GM23338 (cell line): ENCODE results near the gene KCNMB2. TPM values are rescaled to one million over a fixed set of nuclear protein-coding genes. Genes with fewer than 3 reads are reported as not detected.

Experiments used
- ATAC-seq: fragments of 200-7000 bp; cut with Tn5 transposase; 3 replicates; pipeline ENCODE4 v1.9.1; 2020
- DNase-seq: peaks from one replicate; pipeline ENCODE4 v3.0.0-alpha.2; 2015; ENCODE audit warnings: low spot score
- H2AFZ ChIP-seq: fragments of 200-600 bp; sonication (generic); 2 replicates; pipeline ENCODE4 v1.8.0; 2016; ENCODE audit warnings: antibody characterized with exemption, mild to moderate bottlenecking, moderate library complexity
- H3F3A ChIP-seq: fragments of 200-600 bp; sonication (generic); replicated peaks from 2 replicates; pipeline ENCODE4 v1.8.0; 2017; ENCODE audit warnings: antibody characterized with exemption, mixed run types, low read depth
- H3K27ac ChIP-seq: fragments of 200-600 bp; sonication (generic); 2 replicates; pipeline ENCODE4 v1.6.1; 2016; ENCODE audit warnings: low read depth
- H3K27me3 ChIP-seq: fragments of 200-600 bp; sonication (generic); 2 replicates; pipeline ENCODE4 v1.8.0; 2016; ENCODE audit warnings: mild to moderate bottlenecking, mixed run types, moderate library complexity; ENCODE audit not compliant: insufficient read depth
- H3K36me3 ChIP-seq: fragments of 200-600 bp; sonication (generic); 2 replicates; pipeline ENCODE4 v1.8.0; 2016; ENCODE audit warnings: mild to moderate bottlenecking; ENCODE audit not compliant: insufficient read depth
- H3K4me1 ChIP-seq: fragments of 200-600 bp; sonication (generic); 2 replicates; pipeline ENCODE4 v1.8.0; 2016; ENCODE audit warnings: mild to moderate bottlenecking, moderate library complexity; ENCODE audit not compliant: insufficient read depth
- H3K4me2 ChIP-seq: fragments of 200-600 bp; sonication (generic); 2 replicates; pipeline ENCODE4 v1.7.1; 2017; ENCODE audit warnings: mixed run types
- H3K4me3 ChIP-seq: fragments of 200-600 bp; sonication (generic); 2 replicates; pipeline ENCODE4 v1.6.1; 2016; ENCODE audit warnings: mixed run types
- H3K79me2 ChIP-seq: fragments of 200-600 bp; sonication (generic); replicated peaks from 2 replicates; pipeline ENCODE4 v1.8.0; 2017; ENCODE audit warnings: mild to moderate bottlenecking; ENCODE audit not compliant: insufficient read depth
- H3K9me2 ChIP-seq: fragments of 200-600 bp; sonication (generic); 2 replicates; pipeline ENCODE4 v1.8.0; 2017; ENCODE audit not compliant: insufficient read depth
- H4K20me1 ChIP-seq: fragments of 200-600 bp; sonication (generic); replicated peaks from 2 replicates; pipeline ENCODE4 v1.8.0; 2017; ENCODE audit warnings: mild to moderate bottlenecking; ENCODE audit not compliant: insufficient read depth
- H3K27ac Mint-ChIP-seq: 2 replicates; pipeline ENCODE4 v1.8.0; 2020; ENCODE audit warnings: inconsistent platforms, mild to moderate bottlenecking, moderate library complexity, mixed read lengths
- H3K27me3 Mint-ChIP-seq: 3 replicates; pipeline ENCODE4 v1.8.0; 2022; ENCODE audit warnings: low read depth, mild to moderate bottlenecking, moderate library complexity, mixed read lengths, inconsistent platforms; ENCODE audit not compliant: insufficient read depth, poor library complexity
- H3K36me3 Mint-ChIP-seq: 3 replicates; pipeline ENCODE4 v1.8.0; 2021; ENCODE audit warnings: low read depth, mild to moderate bottlenecking, inconsistent platforms, moderate library complexity, mixed read lengths
- H3K4me1 Mint-ChIP-seq: 3 replicates; pipeline ENCODE4 v1.8.0; 2020; ENCODE audit warnings: mild to moderate bottlenecking, inconsistent platforms, mixed read lengths
- H3K4me3 Mint-ChIP-seq: 3 replicates; pipeline ENCODE4 v1.8.0; 2021; ENCODE audit warnings: moderate library complexity, mild to moderate bottlenecking, inconsistent platforms, mixed read lengths
- H3K9me3 Mint-ChIP-seq: 3 replicates; pipeline ENCODE4 v1.8.0; 2020; ENCODE audit warnings: moderate library complexity, mild to moderate bottlenecking, inconsistent platforms, mixed read lengths
- CREB1 ChIP-seq: fragments of 250-450 bp; sonication (Bioruptor Pico); IDR thresholded peaks from 2 replicates; pipeline ENCODE4 v1.5.0; 2020; ENCODE audit warnings: low read depth, mild to moderate bottlenecking, moderate library complexity
- EZH2 ChIP-seq: fragments of 200-600 bp; sonication (generic); IDR thresholded peaks from one replicate; pipeline ENCODE4 v1.8.0; 2017; ENCODE audit warnings: antibody characterized with exemption, mild to moderate bottlenecking, low read depth; ENCODE audit not compliant: unreplicated experiment
- EZH2phosphoT487 ChIP-seq: fragments of 200-600 bp; sonication (generic); IDR thresholded peaks from one replicate; pipeline ENCODE4 v1.8.1; 2018; ENCODE audit warnings: antibody characterized with exemption; ENCODE audit not compliant: unreplicated experiment
- JUNB ChIP-seq: IDR thresholded peaks from one replicate; pipeline ENCODE4 v1.6.1; 2016; ENCODE audit warnings: antibody characterized with exemption; ENCODE audit not compliant: unreplicated experiment
- NANOG ChIP-seq: IDR thresholded peaks from 2 replicates; pipeline ENCODE4 v1.6.1; 2016; ENCODE audit warnings: antibody characterized with exemption, borderline replicate concordance
- POLR2AphosphoS5 ChIP-seq: IDR thresholded peaks from 2 replicates; pipeline ENCODE4 v1.6.1; 2016; ENCODE audit warnings: antibody characterized with exemption, low read depth
- STAT1 ChIP-seq: IDR thresholded peaks from one replicate; pipeline ENCODE4 v1.6.1; 2016; ENCODE audit warnings: antibody characterized with exemption; ENCODE audit not compliant: unreplicated experiment
- ZNF114 ChIP-seq: fragments of 250-450 bp; sonication (Bioruptor Pico); IDR thresholded peaks from 2 replicates; pipeline ENCODE4 v1.5.0; 2020; ENCODE audit warnings: mild to moderate bottlenecking, moderate library complexity
- ZNF331 ChIP-seq: fragments of 250-450 bp; sonication (Bioruptor Pico); IDR thresholded peaks from 2 replicates; pipeline ENCODE4 v1.5.0; 2020; ENCODE audit warnings: low read depth, mild to moderate bottlenecking, moderate library complexity
- polyA plus RNA-seq: library from polyadenylated mRNA; unstranded; fragments of >200 nt; fragmentation: Nextera tagmentation; extraction: Ambion mirVana; gene quantifications from 2 replicates; pipeline ENCODE4 v1.2.1, GENCODE V29; 2016
- total RNA-seq: library from RNA; depleted of rRNA; stranded (reverse); fragments of >200 nt; shearing (Covaris generic); gene quantifications from 2 replicates; pipeline ENCODE4 v1.2.3, GENCODE V29; 2014
- TF ChIP-seq, protein P1 (sequence below): IDR thresholded peaks from 2 replicates; pipeline ENCODE4 v1.6.1; 2016; ENCODE audit warnings: antibody characterized with exemption
- TF ChIP-seq, protein P2 (sequence below): fragments of 250-450 bp; sonication (Bioruptor Pico); IDR thresholded peaks from 2 replicates; pipeline ENCODE4 v1.5.0; 2020; ENCODE audit warnings: mild to moderate bottlenecking, moderate library complexity
- TF ChIP-seq, protein P3 (sequence below): IDR thresholded peaks from one replicate; pipeline ENCODE4 v1.6.1; 2018; ENCODE audit warnings: antibody characterized with exemption; ENCODE audit not compliant: unreplicated experiment
- TF ChIP-seq, protein P4 (sequence below), 2 experiments: fragments of 200-600 bp in 1 of 2; sonication (generic) in 1 of 2; conservative IDR thresholded peaks; 2 replicates each; pipeline versions ENCODE4 v1.5.1 to v1.6.1; 2016 to 2017; ENCODE audit warnings: antibody characterized with exemption in 2 of 2, low read depth in 2 of 2, mild to moderate bottlenecking in 2 of 2, moderate library complexity in 1 of 2

Gene KCNMB2
- total and polyA plus RNA-seq, 2 experiments from 2014 or later: 0.53 TPM; not detected in 1

DNA sequence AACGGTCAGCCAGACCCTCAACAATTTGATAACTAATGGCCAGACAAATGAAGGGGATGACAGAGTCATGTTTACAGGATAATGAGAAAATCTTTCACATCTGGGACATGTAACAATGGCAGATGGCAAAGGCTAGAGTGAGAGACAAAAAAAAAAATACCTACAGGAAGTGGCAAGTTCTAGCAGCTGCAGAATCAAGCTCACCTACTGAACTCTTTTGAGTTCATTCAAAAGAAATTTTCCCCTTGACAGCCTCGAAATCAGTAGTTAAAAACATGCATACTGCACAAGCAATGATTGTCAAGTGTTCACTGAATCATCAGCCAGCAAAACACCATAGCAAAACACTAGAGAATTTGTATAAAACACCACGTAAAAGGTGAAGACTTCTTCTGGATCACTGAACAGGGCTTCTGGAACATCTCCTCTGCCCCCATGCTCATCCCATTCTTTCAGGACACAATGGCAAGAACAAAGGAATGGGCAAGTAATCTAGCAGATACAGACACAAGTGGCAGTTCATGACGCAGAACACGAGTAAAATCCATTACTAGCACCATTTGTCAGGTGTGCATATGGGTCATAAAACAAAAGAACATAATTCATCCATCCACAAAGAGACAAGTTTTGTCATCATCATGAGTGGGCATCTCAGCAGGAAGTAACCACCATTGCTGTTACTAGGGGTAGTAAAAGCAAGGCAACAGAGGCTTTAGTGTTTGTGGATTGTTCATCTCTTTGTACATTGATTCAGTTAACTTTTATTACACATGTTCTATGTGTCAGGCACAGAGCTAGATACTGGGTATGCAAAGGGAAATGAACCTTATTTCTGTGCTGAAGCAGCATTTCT, 13.8 kb upstream of the KCNMB2 start:
- no peak overlapping the region for H3K4me3 Mint-ChIP-seq
- H3K27ac Mint-ChIP-seq: no peak overlapping the region
- no peak overlapping the region for H3K4me2 ChIP-seq
- no peaks in the 10 kb centered on the region for H3F3A ChIP-seq
- peaks cover 9% of the 10 kb centered on the region; the same call in 1 of the 2 replicates for H3K4me1 ChIP-seq
- no peaks in the 10 kb centered on the region for H3K36me3 Mint-ChIP-seq
- H3K4me3 ChIP-seq: no peak overlapping the region
- no peak for ATAC-seq
- no peaks in the 10 kb centered on the region for H4K20me1 ChIP-seq
- H3K9me2 ChIP-seq: no peaks in the 10 kb centered on the region
- H2AFZ ChIP-seq: no peak overlapping the region
- no peaks in the 10 kb centered on the region for H3K9me3 Mint-ChIP-seq
- no peak overlapping the region for H3K27ac ChIP-seq
- H3K27me3 ChIP-seq: no peaks in the 10 kb centered on the region
- H3K79me2 ChIP-seq: no peaks in the 10 kb centered on the region
- no peaks in the 10 kb centered on the region for H3K36me3 ChIP-seq
- DNase-seq: no peak
- H3K27me3 Mint-ChIP-seq: no peaks in the 10 kb centered on the region
- no peak for TF ChIP-seq JUNB
- TF ChIP-seq EZH2phosphoT487: no peak
- TF ChIP-seq, protein P1, sequence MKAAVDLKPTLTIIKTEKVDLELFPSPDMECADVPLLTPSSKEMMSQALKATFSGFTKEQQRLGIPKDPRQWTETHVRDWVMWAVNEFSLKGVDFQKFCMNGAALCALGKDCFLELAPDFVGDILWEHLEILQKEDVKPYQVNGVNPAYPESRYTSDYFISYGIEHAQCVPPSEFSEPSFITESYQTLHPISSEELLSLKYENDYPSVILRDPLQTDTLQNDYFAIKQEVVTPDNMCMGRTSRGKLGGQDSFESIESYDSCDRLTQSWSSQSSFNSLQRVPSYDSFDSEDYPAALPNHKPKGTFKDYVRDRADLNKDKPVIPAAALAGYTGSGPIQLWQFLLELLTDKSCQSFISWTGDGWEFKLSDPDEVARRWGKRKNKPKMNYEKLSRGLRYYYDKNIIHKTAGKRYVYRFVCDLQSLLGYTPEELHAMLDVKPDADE: no peak
- TF ChIP-seq, protein P2, sequence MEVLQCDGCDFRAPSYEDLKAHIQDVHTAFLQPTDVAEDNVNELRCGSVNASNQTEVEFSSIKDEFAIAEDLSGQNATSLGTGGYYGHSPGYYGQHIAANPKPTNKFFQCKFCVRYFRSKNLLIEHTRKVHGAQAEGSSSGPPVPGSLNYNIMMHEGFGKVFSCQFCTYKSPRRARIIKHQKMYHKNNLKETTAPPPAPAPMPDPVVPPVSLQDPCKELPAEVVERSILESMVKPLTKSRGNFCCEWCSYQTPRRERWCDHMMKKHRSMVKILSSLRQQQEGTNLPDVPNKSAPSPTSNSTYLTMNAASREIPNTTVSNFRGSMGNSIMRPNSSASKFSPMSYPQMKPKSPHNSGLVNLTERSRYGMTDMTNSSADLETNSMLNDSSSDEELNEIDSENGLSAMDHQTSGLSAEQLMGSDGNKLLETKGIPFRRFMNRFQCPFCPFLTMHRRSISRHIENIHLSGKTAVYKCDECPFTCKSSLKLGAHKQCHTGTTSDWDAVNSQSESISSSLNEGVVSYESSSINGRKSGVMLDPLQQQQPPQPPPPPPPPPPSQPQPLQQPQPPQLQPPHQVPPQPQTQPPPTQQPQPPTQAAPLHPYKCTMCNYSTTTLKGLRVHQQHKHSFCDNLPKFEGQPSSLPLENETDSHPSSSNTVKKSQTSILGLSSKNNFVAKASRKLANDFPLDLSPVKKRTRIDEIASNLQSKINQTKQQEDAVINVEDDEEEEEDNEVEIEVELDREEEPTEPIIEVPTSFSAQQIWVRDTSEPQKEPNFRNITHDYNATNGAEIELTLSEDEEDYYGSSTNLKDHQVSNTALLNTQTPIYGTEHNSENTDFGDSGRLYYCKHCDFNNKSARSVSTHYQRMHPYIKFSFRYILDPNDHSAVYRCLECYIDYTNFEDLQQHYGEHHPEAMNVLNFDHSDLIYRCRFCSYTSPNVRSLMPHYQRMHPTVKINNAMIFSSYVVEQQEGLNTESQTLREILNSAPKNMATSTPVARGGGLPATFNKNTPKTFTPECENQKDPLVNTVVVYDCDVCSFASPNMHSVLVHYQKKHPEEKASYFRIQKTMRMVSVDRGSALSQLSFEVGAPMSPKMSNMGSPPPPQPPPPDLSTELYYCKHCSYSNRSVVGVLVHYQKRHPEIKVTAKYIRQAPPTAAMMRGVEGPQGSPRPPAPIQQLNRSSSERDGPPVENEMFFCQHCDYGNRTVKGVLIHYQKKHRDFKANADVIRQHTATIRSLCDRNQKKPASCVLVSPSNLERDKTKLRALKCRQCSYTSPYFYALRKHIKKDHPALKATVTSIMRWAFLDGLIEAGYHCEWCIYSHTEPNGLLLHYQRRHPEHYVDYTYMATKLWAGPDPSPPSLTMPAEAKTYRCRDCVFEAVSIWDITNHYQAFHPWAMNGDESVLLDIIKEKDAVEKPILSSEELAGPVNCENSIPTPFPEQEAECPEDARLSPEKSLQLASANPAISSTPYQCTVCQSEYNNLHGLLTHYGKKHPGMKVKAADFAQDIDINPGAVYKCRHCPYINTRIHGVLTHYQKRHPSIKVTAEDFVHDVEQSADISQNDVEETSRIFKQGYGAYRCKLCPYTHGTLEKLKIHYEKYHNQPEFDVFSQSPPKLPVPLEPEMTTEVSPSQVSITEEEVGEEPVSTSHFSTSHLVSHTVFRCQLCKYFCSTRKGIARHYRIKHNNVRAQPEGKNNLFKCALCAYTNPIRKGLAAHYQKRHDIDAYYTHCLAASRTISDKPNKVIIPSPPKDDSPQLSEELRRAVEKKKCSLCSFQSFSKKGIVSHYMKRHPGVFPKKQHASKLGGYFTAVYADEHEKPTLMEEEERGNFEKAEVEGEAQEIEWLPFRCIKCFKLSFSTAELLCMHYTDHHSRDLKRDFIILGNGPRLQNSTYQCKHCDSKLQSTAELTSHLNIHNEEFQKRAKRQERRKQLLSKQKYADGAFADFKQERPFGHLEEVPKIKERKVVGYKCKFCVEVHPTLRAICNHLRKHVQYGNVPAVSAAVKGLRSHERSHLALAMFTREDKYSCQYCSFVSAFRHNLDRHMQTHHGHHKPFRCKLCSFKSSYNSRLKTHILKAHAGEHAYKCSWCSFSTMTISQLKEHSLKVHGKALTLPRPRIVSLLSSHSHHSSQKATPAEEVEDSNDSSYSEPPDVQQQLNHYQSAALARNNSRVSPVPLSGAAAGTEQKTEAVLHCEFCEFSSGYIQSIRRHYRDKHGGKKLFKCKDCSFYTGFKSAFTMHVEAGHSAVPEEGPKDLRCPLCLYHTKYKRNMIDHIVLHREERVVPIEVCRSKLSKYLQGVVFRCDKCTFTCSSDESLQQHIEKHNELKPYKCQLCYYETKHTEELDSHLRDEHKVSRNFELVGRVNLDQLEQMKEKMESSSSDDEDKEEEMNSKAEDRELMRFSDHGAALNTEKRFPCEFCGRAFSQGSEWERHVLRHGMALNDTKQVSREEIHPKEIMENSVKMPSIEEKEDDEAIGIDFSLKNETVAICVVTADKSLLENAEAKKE (CRISPR knock-in tag): no peak
- no peak for TF ChIP-seq STAT1
- no peak for TF ChIP-seq NANOG
- TF ChIP-seq EZH2: no peak
- TF ChIP-seq, protein P3, sequence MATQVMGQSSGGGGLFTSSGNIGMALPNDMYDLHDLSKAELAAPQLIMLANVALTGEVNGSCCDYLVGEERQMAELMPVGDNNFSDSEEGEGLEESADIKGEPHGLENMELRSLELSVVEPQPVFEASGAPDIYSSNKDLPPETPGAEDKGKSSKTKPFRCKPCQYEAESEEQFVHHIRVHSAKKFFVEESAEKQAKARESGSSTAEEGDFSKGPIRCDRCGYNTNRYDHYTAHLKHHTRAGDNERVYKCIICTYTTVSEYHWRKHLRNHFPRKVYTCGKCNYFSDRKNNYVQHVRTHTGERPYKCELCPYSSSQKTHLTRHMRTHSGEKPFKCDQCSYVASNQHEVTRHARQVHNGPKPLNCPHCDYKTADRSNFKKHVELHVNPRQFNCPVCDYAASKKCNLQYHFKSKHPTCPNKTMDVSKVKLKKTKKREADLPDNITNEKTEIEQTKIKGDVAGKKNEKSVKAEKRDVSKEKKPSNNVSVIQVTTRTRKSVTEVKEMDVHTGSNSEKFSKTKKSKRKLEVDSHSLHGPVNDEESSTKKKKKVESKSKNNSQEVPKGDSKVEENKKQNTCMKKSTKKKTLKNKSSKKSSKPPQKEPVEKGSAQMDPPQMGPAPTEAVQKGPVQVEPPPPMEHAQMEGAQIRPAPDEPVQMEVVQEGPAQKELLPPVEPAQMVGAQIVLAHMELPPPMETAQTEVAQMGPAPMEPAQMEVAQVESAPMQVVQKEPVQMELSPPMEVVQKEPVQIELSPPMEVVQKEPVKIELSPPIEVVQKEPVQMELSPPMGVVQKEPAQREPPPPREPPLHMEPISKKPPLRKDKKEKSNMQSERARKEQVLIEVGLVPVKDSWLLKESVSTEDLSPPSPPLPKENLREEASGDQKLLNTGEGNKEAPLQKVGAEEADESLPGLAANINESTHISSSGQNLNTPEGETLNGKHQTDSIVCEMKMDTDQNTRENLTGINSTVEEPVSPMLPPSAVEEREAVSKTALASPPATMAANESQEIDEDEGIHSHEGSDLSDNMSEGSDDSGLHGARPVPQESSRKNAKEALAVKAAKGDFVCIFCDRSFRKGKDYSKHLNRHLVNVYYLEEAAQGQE: no peak
- TF ChIP-seq, protein P4, sequence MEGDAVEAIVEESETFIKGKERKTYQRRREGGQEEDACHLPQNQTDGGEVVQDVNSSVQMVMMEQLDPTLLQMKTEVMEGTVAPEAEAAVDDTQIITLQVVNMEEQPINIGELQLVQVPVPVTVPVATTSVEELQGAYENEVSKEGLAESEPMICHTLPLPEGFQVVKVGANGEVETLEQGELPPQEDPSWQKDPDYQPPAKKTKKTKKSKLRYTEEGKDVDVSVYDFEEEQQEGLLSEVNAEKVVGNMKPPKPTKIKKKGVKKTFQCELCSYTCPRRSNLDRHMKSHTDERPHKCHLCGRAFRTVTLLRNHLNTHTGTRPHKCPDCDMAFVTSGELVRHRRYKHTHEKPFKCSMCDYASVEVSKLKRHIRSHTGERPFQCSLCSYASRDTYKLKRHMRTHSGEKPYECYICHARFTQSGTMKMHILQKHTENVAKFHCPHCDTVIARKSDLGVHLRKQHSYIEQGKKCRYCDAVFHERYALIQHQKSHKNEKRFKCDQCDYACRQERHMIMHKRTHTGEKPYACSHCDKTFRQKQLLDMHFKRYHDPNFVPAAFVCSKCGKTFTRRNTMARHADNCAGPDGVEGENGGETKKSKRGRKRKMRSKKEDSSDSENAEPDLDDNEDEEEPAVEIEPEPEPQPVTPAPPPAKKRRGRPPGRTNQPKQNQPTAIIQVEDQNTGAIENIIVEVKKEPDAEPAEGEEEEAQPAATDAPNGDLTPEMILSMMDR (conservative IDR thresholded peaks at IDR 0.05; ENCODE audit: low read depth in 2 of 2): no peak
- TF ChIP-seq CREB1: no peak
- no peak for TF ChIP-seq ZNF114 (CRISPR knock-in tag)
- no peak for TF ChIP-seq POLR2AphosphoS5
- TF ChIP-seq ZNF331: no peak
- H3K4me1 Mint-ChIP-seq: peaks cover 10% of the 10 kb centered on the region; the same call in 2 of the 3 replicates
